HepG2 (cell line): ENCODE measurements around the gene LLGL2. TPM values are rescaled to one million over a fixed set of nuclear protein-coding genes. Genes with fewer than 3 reads are reported as not detected.
A peak's percentile ranks its signal among the peaks of the same experiment; 100 is the strongest.

Experiments
- ATAC-seq: fragments of 200-7000 bp; cut with Tn5 transposase; 3 replicates; pipeline ENCODE4 v1.9.1; 2020; ENCODE audit warnings: mild to moderate bottlenecking, moderate library complexity
- BruUV-seq: library from RNA; stranded (reverse); fragments of 400-500 nt; replicated peaks from 2 replicates; lab custom pipeline; 2021; lab: Mats Ljungman, UMichigan
- CTCF ChIA-PET: fragments of 300-600 bp; formaldehyde crosslinking; extraction: SDS; loops from one replicate; lab custom pipeline; 2021; ENCODE audit warnings: low total read pairs, inconsistent platforms, low intra/inter-chr PET ratio; lab: Yijun Ruan, JAX
- POLR2A ChIA-PET: fragments of 350-600 bp; sonication (Branson Sonifier 250); formaldehyde crosslinking; loops from one replicate; lab custom pipeline; 2020; ENCODE audit warnings: antibody characterized with exemption, inconsistent platforms; lab: Yijun Ruan, JAX
- DNase-seq: peaks from one replicate; pipeline ENCODE4 v3.0.0-alpha.2; 2015; ENCODE audit warnings: low spot score
- FAIRE-seq: peaks from 3 replicates; lab custom pipeline; 2011; peaks lifted over from hg19 to GRCh38; lab: Jason Lieb, UNC
- H2AFZ ChIP-seq: one replicate; pipeline ENCODE4 v1.6.1; 2011; ENCODE audit warnings: low read length, inconsistent platforms
- H3K27ac ChIP-seq: fragments of 300-600 bp; 3 replicates; pipeline ENCODE4 v1.8.0; 2011; ENCODE audit warnings: mixed run types, mild to moderate bottlenecking, mixed read lengths, low read length, inconsistent platforms; ENCODE audit not compliant: insufficient read depth; ENCODE audit errors: extremely low read length
- H3K27me3 ChIP-seq, 2 experiments: fragments of 200-600 bp in 1 of 2; 2 replicates in 1 of 2; 3 replicates in 1 of 2; pipeline versions ENCODE4 v1.6.0 to v1.8.0; 2011; ENCODE audit warnings: low read length in 2 of 2, mild to moderate bottlenecking in 2 of 2, moderate library complexity in 2 of 2, inconsistent platforms in 1 of 2; ENCODE audit not compliant: insufficient read depth in 2 of 2, control insufficient read depth in 1 of 2
- H3K36me3 ChIP-seq, 2 experiments: fragments of 200-600 bp in 1 of 2; replicated peaks in 1 of 2; 2 replicates in 1 of 2; 3 replicates in 1 of 2; pipeline versions ENCODE4 v1.5.1 to v1.8.0; 2011; ENCODE audit warnings: low read length in 2 of 2, inconsistent platforms in 1 of 2; ENCODE audit not compliant: insufficient read depth in 2 of 2, control insufficient read depth in 1 of 2
- H3K4me1 ChIP-seq: 2 replicates; pipeline ENCODE4 v1.5.1; 2012; ENCODE audit warnings: low read length, inconsistent platforms; ENCODE audit not compliant: insufficient read depth
- H3K4me2 ChIP-seq: 2 replicates; pipeline ENCODE4 v1.6.0; 2011; ENCODE audit warnings: low read depth, low read length, inconsistent platforms
- H3K4me3 ChIP-seq, 3 experiments: fragments of 200-600 bp in 1 of 3; sonication (generic), shearing (Covaris generic) in 1 of 3; replicated peaks in 1 of 3; 2 replicates each; pipeline ENCODE4 v1.5.1; 2011 to 2016; ENCODE audit warnings: low read length in 3 of 3, inconsistent platforms in 2 of 3, low read depth in 2 of 3, mild to moderate bottlenecking in 2 of 3, control low read depth in 1 of 3, mixed read lengths in 1 of 3; ENCODE audit not compliant: insufficient read depth in 1 of 3
- H3K79me2 ChIP-seq: one replicate; pipeline ENCODE4 v1.6.1; 2011; ENCODE audit warnings: low read length, inconsistent platforms; ENCODE audit not compliant: insufficient read depth
- H3K9ac ChIP-seq: 2 replicates; pipeline ENCODE4 v1.6.0; 2011; ENCODE audit warnings: mild to moderate bottlenecking, low read depth, low read length, inconsistent platforms; ENCODE audit not compliant: insufficient read depth
- H3K9me3 ChIP-seq: 2 replicates; pipeline ENCODE4 v1.5.1; 2012; ENCODE audit warnings: mild to moderate bottlenecking, low read length
- H4K20me1 ChIP-seq: 2 replicates; pipeline ENCODE4 v1.6.0; 2011; ENCODE audit warnings: inconsistent platforms, mild to moderate bottlenecking, low read length, moderate library complexity; ENCODE audit not compliant: insufficient read depth
- ATF4 ChIP-seq, 2 experiments: fragments of 450-650 bp in 1 of 2; sonication (generic) in 1 of 2; formaldehyde crosslinking; IDR thresholded peaks; 2 replicates each; pipeline versions ENCODE4 v1.5.0 to v1.8.0; 2020 to 2022; ENCODE audit warnings: mild to moderate bottlenecking in 1 of 2, missing genetic modification reagents in 1 of 2
- BCL3 ChIP-seq: sonication (generic); formaldehyde crosslinking; IDR thresholded peaks from 2 replicates; pipeline ENCODE4 v1.5.1; 2020; ENCODE audit warnings: mild to moderate bottlenecking, missing genetic modification reagents, moderate library complexity
- CEBPG ChIP-seq: IDR thresholded peaks from 2 replicates; pipeline ENCODE4 v1.6.1; 2016
- KAT2B ChIP-seq: fragments of 150-350 bp; IDR thresholded peaks from 2 replicates; pipeline ENCODE4 v1.6.1; 2014; ENCODE audit warnings: low read depth, low read length, borderline replicate concordance
- NFRKB ChIP-seq: fragments of 450-650 bp; IDR thresholded peaks from 2 replicates; pipeline ENCODE4 v1.6.1; 2017
- NR2F1 ChIP-seq, 2 experiments: fragments of 450-650 bp in 1 of 2; formaldehyde crosslinking in 1 of 2; IDR thresholded peaks; 2 replicates each; pipeline versions ENCODE4 v1.5.0 to v1.6.1; 2016 to 2020; ENCODE audit warnings: mild to moderate bottlenecking in 1 of 2, missing compliant biosample characterization in 1 of 2, missing genetic modification reagents in 1 of 2, moderate library complexity in 1 of 2
- NR3C1 ChIP-seq: sonication (generic); formaldehyde crosslinking; IDR thresholded peaks from 2 replicates; pipeline ENCODE4 v1.4.0; 2020; ENCODE audit warnings: missing genetic modification reagents
- NRL ChIP-seq: sonication (generic); formaldehyde crosslinking; IDR thresholded peaks from 2 replicates; pipeline ENCODE4 v1.5.0; 2020; ENCODE audit warnings: missing genetic modification reagents, mild to moderate bottlenecking, moderate library complexity, borderline replicate concordance
- POLR2AphosphoS2 ChIP-seq: IDR thresholded peaks from 2 replicates; pipeline ENCODE4 v1.6.1; 2011; ENCODE audit warnings: low read depth, low read length, improper control_type of control experiment
- RFX1 ChIP-seq: fragments of 450-650 bp; IDR thresholded peaks from 2 replicates; pipeline ENCODE4 v1.6.1; 2017
- SKI ChIP-seq: fragments of 450-650 bp; IDR thresholded peaks from one replicate; pipeline ENCODE4 v1.6.1; 2018; ENCODE audit warnings: mild to moderate bottlenecking; ENCODE audit not compliant: partially characterized antibody
- SP140L ChIP-seq: sonication (generic); formaldehyde crosslinking; IDR thresholded peaks from 2 replicates; pipeline ENCODE4 v1.4.0; 2020; ENCODE audit warnings: missing genetic modification reagents, borderline replicate concordance
- ZBTB38 ChIP-seq: sonication (generic); formaldehyde crosslinking; IDR thresholded peaks from 2 replicates; pipeline ENCODE4 v1.5.1; 2020; ENCODE audit warnings: mild to moderate bottlenecking, missing genetic modification reagents
- ZNF253 ChIP-seq: sonication (generic); formaldehyde crosslinking; IDR thresholded peaks from 2 replicates; pipeline ENCODE4 v1.8.0; 2022; ENCODE audit warnings: mild to moderate bottlenecking, missing genetic modification reagents, borderline replicate concordance
- ZNF33A ChIP-seq: sonication (generic); formaldehyde crosslinking; IDR thresholded peaks from 2 replicates; pipeline ENCODE4 v1.5.1; 2020; ENCODE audit warnings: missing genetic modification reagents, mild to moderate bottlenecking, moderate library complexity, borderline replicate concordance
- ZNF496 ChIP-seq: sonication (generic); formaldehyde crosslinking; IDR thresholded peaks from 2 replicates; pipeline ENCODE4 v1.8.1; 2023; ENCODE audit warnings: mild to moderate bottlenecking, moderate library complexity, missing genetic modification reagents; ENCODE audit not compliant: insufficient replicate concordance
- ZNF574 ChIP-seq: sonication (generic); formaldehyde crosslinking; IDR thresholded peaks from 2 replicates; pipeline ENCODE4 v1.4.0; 2020; ENCODE audit warnings: missing genetic modification reagents
- ZNF580 ChIP-seq: IDR thresholded peaks from 2 replicates; pipeline ENCODE4 v1.6.1; 2016; ENCODE audit warnings: low read depth, borderline replicate concordance
- WGBS: methylation state at CpG from one replicate; pipeline ENCODE4 v1.1.6; 2017; ENCODE audit warnings: low lambda C conversion rate; 5-methylcytosine and 5-hydroxymethylcytosine counted together
- in situ Hi-C: cut with HindIII; loops from 2 replicates; pipeline ENCODE4 v1.10.0; 2017; ENCODE audit warnings: low pct_unique_long_range_greater_than_20kb; ENCODE audit not compliant: extremely low pct_ligation_motif_present
- intact Hi-C: fragments of 100-400 bp; cut with micrococcal nuclease; formaldehyde crosslinking; loops from one replicate; pipeline ENCODE4 v1.10.0; 2022; ENCODE audit not compliant: unreplicated experiment
- polyA plus RNA-seq, 8 experiments: library from polyadenylated mRNA; depleted of rRNA in 3 of 8; stranded (reverse) in 7 of 8; unstranded in 1 of 8; fragments of >200 nt; fragmentation: Illumina TruSeq in 4 of 8; extraction: Trizol in 4 of 8; gene quantifications; 2 replicates each; pipeline versions ENCODE4 v1.2.1 to v1.2.3, GENCODE V29; 2011 to 2016; ENCODE audit warnings: low read depth in 4 of 8, missing spikeins in 1 of 8, mixed read lengths in 1 of 8; ENCODE audit not compliant: insufficient read depth in 1 of 8
- total RNA-seq, 5 experiments: library from RNA; depleted of rRNA; stranded (reverse); fragments of >200 nt; fragmentation: Illumina TruSeq; extraction: Trizol; gene quantifications; 2 replicates each; pipeline ENCODE4 v1.2.3, GENCODE V29; 2016; ENCODE audit warnings: low read depth in 1 of 5

The LLGL2 gene
- total and polyA plus RNA-seq, 2 of the 13 experiments (the other 11 are each of a cell fraction or from before 2014, with no cell fraction given) = 83.0 to 86.7 TPM

- H4K20me1 ChIP-seq = peaks cover 10% of the 10 kb centered on the region; the same call in 1 of the 2 replicates
- BruUV-seq = no TSS peak
- H2AFZ ChIP-seq = no peak within 1 kb of the TSS
- H3K9ac ChIP-seq = peak within 1 kb of the TSS; percentile 75
- intact Hi-C loops (loop anchor here (1.0 to 2.0 kb wide), 2 partner anchors 89 to 431 kb away; no protein-coding TSS in a partner anchor), in situ Hi-C loops (no loop called here)
- no peaks in the 10 kb centered on the region; a peak in 1 of 5 replicates for H3K27me3 ChIP-seq
- peak; percentile 12 for FAIRE-seq
- H3K36me3 ChIP-seq = peaks cover 5 to 10% of the 10 kb centered on the region in 2 experiments; a peak in 4 of 5 replicates
- peak within 1 kb of the TSS; percentile 91 for H3K4me2 ChIP-seq
- ATAC-seq = peak; percentile 65
- peak within 1 kb of the TSS; percentile 68 to 93 (median 79) for H3K4me3 ChIP-seq
- peak; percentile 86 for DNase-seq
- H3K4me1 ChIP-seq = peaks cover 53% of the 10 kb centered on the region
- peaks cover 10% of the 10 kb centered on the region for H3K79me2 ChIP-seq
- no peaks in the 10 kb centered on the region for H3K9me3 ChIP-seq
- WGBS = 0% methylated on average over 34 of the region's 78 CpGs
- CTCF ChIA-PET = interaction anchor here (0.8 to 3.1 kb wide), 7 partner anchors 9 to 89 kb away, joined by 3 to 26 read pairs (median 7); partner anchors contain the start of gene LLGL2
- POLR2A ChIA-PET = interaction anchor here (0.5 to 2.5 kb wide), 18 partner anchors 9 to 264 kb away, joined by 3 to 29 read pairs (median 6); partner anchors contain the start of genes GALK1, GGA3, GRB2 and LLGL2
- peak within 1 kb of the TSS; percentile 51 for H3K27ac ChIP-seq
- TF ChIP-seq SKI = peak; percentile 69
- peak in 1 of 2 experiments; percentile 39; a peak in 2 of 4 replicates for TF ChIP-seq ATF4 (CRISPR knock-in tag; IDR thresholded peaks at IDR 0.05)
- peak; percentile 98 for TF ChIP-seq BCL3
- TF ChIP-seq KAT2B = no peak
- TF ChIP-seq SP140L (CRISPR knock-in tag) = peak; percentile 78; the same call in 1 of the 2 replicates
- TF ChIP-seq CEBPG (CRISPR knock-in tag) = no peak
- TF ChIP-seq RFX1 = no peak
- no peak for TF ChIP-seq NFRKB
- TF ChIP-seq NR2F1 (CRISPR knock-in tag; IDR thresholded peaks at IDR 0.05) = peak; percentile 20 to 54; a peak in 2 of 4 replicates
- TF ChIP-seq ZNF496 (CRISPR knock-in tag) = no peak
- TF ChIP-seq NR3C1 = 0 out of 2 replicates have a peak, but pooled peaks have one; percentile 88
- 0 out of 2 replicates have a peak, but pooled peaks have one; percentile 50 for TF ChIP-seq ZNF33A (CRISPR knock-in tag)
- TF ChIP-seq ZNF253 (CRISPR knock-in tag) = no peak; the same call in 1 of the 2 replicates
- peak; percentile 95; the same call in 1 of the 2 replicates for TF ChIP-seq ZNF580 (CRISPR knock-in tag)
- TF ChIP-seq POLR2AphosphoS2 = no peak
- peak; percentile 95 for TF ChIP-seq ZBTB38
- peak; percentile 97 for TF ChIP-seq NRL (CRISPR knock-in tag)
- TF ChIP-seq ZNF574 (CRISPR knock-in tag) = no peak; the same call in 1 of the 2 replicates
Observed at GRCh38 chr17:75515496-75516254, 9.8 kb upstream of the LLGL2 start, which contains the start of gene CASKIN2. Gene CASKIN2 (minus strand): TSS chr17:75515537. CDS start chr17:75513804, 1,733 bp downstream.
